Fibroblast of lung (primary cell): ENCODE measurements around the gene TSR3. TPM values are rescaled to one million over a fixed set of nuclear protein-coding genes. Genes with fewer than 3 reads are reported as not detected.

Experiments
- DNase-seq, 2 donors: peaks; one replicate each; pipeline versions ENCODE4 v3.0.0 to v3.0.0-alpha.2; 2010; ENCODE audit warnings: low read depth in 2 of 2
- H2AFZ ChIP-seq: 2 replicates; pipeline ENCODE4 v1.5.1; 2012; ENCODE audit warnings: low read length, control low read depth, inconsistent platforms
- H3K27ac ChIP-seq: 2 replicates; pipeline ENCODE4 v1.5.1; 2011; ENCODE audit warnings: low read length, control low read depth; ENCODE audit not compliant: insufficient read depth
- H3K27me3 ChIP-seq: 2 replicates; pipeline ENCODE4 v1.5.1; 2011; ENCODE audit warnings: mild to moderate bottlenecking, low read length; ENCODE audit not compliant: control insufficient read depth, insufficient read depth
- H3K36me3 ChIP-seq: 2 replicates; pipeline ENCODE4 v1.5.1; 2011; ENCODE audit warnings: low read length; ENCODE audit not compliant: control insufficient read depth, insufficient read depth
- H3K4me1 ChIP-seq: 2 replicates; pipeline ENCODE4 v1.5.1; 2011; ENCODE audit warnings: low read length; ENCODE audit not compliant: control insufficient read depth, insufficient read depth; ENCODE audit errors: extremely low read depth
- H3K4me2 ChIP-seq: 2 replicates; pipeline ENCODE4 v1.5.1; 2011; ENCODE audit warnings: low read length, control low read depth; ENCODE audit not compliant: insufficient read depth; ENCODE audit errors: extremely low read depth
- H3K4me3 ChIP-seq, 4 experiments: fragments of 200-600 bp in 1 of 4; sonication (generic) in 1 of 4; replicated peaks in 1 of 4; 2 replicates each; pipeline ENCODE4 v1.5.1; 2011 to 2016; ENCODE audit warnings: low read length in 4 of 4, low read depth in 3 of 4, mild to moderate bottlenecking in 3 of 4, control low read depth in 2 of 4, inconsistent platforms in 1 of 4, mixed read lengths in 1 of 4; ENCODE audit not compliant: insufficient read depth in 1 of 4; ENCODE audit errors: control extremely low read depth in 1 of 4
- H3K79me2 ChIP-seq: 2 replicates; pipeline ENCODE4 v1.5.1; 2012; ENCODE audit warnings: mild to moderate bottlenecking, low read length, inconsistent platforms; ENCODE audit not compliant: control insufficient read depth, insufficient read depth
- H3K9ac ChIP-seq: 2 replicates; pipeline ENCODE4 v1.5.1; 2011; ENCODE audit warnings: mild to moderate bottlenecking, low read length, control low read depth; ENCODE audit not compliant: insufficient read depth
- H3K9me3 ChIP-seq: 2 replicates; pipeline ENCODE4 v1.5.1; 2012; ENCODE audit warnings: low read depth, low read length; ENCODE audit not compliant: control insufficient read depth, insufficient read depth
- H4K20me1 ChIP-seq: 2 replicates; pipeline ENCODE4 v1.5.1; 2011; ENCODE audit warnings: low read length; ENCODE audit not compliant: control insufficient read depth, insufficient read depth; ENCODE audit errors: extremely low read depth
- EZH2 ChIP-seq: IDR thresholded peaks from 2 replicates; pipeline ENCODE4 v1.5.1; 2012; ENCODE audit warnings: low read length, control low read depth, mild to moderate bottlenecking; ENCODE audit errors: missing control alignments
- polyA plus RNA-seq, 2 donors: library from polyadenylated mRNA; depleted of rRNA in 1 of 2; stranded (reverse) in 1 of 2; unstranded in 1 of 2; fragments of >200 nt; gene quantifications; 2 replicates each; pipeline ENCODE4 v1.2.1, GENCODE V29; 2011 to 2012; ENCODE audit warnings: missing spikeins in 1 of 2
- total RNA-seq: library from RNA; depleted of rRNA; stranded (reverse); fragments of >200 nt; gene quantifications from 2 replicates; pipeline ENCODE4 v1.2.1, GENCODE V29; 2014
- TF ChIP-seq, protein P1 (sequence below), 2 donors: IDR thresholded peaks in 1 of 2; conservative IDR thresholded peaks in 1 of 2; 1 replicate in 1 of 2; 2 replicates in 1 of 2; pipeline ENCODE4 v1.5.1; 2011 to 2012; ENCODE audit warnings: low read length in 2 of 2, control low read depth in 1 of 2, inconsistent platforms in 1 of 2, low read depth in 1 of 2, mild to moderate bottlenecking in 1 of 2

TSR3 gene
- total and polyA plus RNA-seq, 2 donors (not counting 1 experiment from before 2014, with no cell fraction given), result 36.2 to 77.6 TPM

DNA sequence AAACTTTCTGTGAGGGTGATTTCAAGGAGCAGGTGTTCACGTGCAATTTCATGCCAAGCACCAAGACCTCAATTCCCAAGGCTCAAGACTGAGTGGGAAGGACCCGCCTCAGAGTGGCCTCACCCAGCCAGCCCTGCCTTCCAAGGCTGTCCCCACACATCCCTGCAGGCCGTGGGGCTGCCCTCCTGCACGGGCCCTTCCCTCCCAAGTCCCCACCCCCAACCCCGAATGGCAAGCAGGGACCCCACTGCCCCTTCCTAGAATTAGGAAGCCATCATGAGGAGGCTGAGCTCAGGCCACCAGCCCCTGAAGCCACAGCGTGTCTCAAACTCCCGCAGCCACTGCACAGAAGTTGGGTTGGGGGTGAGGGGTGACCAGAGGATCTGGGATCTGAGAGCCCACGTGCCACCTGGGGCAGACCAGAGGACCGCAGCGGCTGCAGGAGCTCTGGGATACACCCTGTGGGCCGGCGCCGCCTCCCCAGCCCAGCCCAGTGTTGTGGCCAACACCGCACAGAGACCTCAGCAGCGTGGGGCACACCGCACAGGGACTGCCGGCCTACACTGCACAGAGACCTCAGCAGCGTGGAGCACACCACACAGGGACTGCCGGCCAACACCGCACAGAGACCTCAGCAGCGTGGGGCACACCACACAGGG, 20.7 kb upstream of the TSR3 start:
- no peaks in the 10 kb centered on the region for H4K20me1 ChIP-seq
- TF ChIP-seq, protein P1, sequence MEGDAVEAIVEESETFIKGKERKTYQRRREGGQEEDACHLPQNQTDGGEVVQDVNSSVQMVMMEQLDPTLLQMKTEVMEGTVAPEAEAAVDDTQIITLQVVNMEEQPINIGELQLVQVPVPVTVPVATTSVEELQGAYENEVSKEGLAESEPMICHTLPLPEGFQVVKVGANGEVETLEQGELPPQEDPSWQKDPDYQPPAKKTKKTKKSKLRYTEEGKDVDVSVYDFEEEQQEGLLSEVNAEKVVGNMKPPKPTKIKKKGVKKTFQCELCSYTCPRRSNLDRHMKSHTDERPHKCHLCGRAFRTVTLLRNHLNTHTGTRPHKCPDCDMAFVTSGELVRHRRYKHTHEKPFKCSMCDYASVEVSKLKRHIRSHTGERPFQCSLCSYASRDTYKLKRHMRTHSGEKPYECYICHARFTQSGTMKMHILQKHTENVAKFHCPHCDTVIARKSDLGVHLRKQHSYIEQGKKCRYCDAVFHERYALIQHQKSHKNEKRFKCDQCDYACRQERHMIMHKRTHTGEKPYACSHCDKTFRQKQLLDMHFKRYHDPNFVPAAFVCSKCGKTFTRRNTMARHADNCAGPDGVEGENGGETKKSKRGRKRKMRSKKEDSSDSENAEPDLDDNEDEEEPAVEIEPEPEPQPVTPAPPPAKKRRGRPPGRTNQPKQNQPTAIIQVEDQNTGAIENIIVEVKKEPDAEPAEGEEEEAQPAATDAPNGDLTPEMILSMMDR (conservative IDR thresholded peaks at IDR 0.05 in 1 of 2, IDR thresholded peaks at IDR 0.05 in 1 of 2; ENCODE audit: low read depth in 1 of 2, low read length in 2 of 2), result no peak
- TF ChIP-seq EZH2, result no peak
- no peak overlapping the region for H3K4me2 ChIP-seq
- H3K9ac ChIP-seq, result no peak overlapping the region
- no peaks in the 10 kb centered on the region for H3K79me2 ChIP-seq
- DNase-seq, result no peak
- no peak overlapping the region for H3K4me3 ChIP-seq
- H3K27ac ChIP-seq, result no peak overlapping the region
- no peak overlapping the region for H2AFZ ChIP-seq
- H3K9me3 ChIP-seq, result no peaks in the 10 kb centered on the region
- H3K4me1 ChIP-seq, result no peaks in the 10 kb centered on the region
- no peaks in the 10 kb centered on the region for H3K27me3 ChIP-seq
- H3K36me3 ChIP-seq, result peaks cover 7% of the 10 kb centered on the region

DNA sequence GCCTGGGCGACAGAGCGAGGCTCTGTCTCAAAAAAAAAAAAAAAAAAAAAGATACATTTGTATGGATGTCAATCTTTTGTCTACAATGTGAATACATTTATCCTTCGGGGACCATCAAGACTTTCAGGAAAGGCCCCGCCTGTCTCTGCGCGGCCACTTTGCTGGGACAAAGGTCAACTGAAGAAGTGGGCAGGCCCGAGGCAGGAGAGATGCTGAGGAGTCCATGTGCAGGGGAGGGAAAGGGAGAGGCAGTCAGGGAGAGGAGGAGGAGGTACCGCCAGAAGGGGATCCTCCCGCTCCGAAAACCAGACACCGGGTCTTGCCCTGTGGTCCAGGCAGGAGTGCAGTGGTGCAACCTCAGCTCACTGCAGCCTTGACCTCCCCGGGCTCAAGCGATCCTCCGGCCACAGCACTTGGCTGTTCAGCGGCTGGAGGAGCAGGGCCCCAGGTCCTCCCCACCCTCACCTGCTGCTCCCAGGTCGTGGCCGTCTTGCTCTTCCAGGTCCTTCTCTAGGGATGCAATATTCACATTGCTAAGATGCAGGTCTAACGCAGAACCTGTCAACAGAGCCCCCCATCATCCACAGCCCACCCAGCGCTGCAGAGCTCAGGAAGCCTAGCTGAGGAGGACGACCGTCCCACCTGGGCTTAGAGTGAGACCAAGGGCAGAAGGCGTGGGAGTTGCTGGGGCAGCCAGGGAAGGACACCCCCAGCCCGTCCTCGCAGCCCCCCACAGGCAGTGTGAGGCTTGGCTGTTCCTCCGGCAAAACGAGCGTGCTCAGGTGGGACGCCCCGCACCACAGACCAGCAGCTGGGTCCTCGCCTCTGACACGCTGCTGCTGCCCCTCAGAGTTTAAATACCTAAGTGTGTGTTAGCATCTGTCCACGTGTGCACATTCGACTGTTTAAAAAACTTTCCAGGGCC, 19.6 kb upstream of the TSR3 start:
- Histone ChIP-seq H3K36me3 (peaks cover 9% of the 10 kb centered on the region), H3K4me3 (no peak overlapping the region)

More for the DNA sequence above, 19.6 kb upstream of the TSR3 start:
- H3K4me2 ChIP-seq, result no peak overlapping the region
- no peak overlapping the region for H3K9ac ChIP-seq
- H3K4me1 ChIP-seq, result no peaks in the 10 kb centered on the region
- no peaks in the 10 kb centered on the region for H4K20me1 ChIP-seq
- H3K27me3 ChIP-seq, result no peaks in the 10 kb centered on the region
- no peaks in the 10 kb centered on the region for H3K9me3 ChIP-seq
- H2AFZ ChIP-seq, result no peak overlapping the region
- TF ChIP-seq, protein P1 (conservative IDR thresholded peaks at IDR 0.05 in 1 of 2, IDR thresholded peaks at IDR 0.05 in 1 of 2; ENCODE audit: low read depth in 1 of 2, low read length in 2 of 2), result no peak
- no peak for TF ChIP-seq EZH2
- H3K79me2 ChIP-seq, result no peaks in the 10 kb centered on the region
- DNase-seq, result no peak
- no peak overlapping the region for H3K27ac ChIP-seq
